HG02981 (cell line): ENCODE data around the gene LUZP2.

ENCODE experiments used
- ATAC-seq: cut with Tn5 transposase; IDR thresholded peaks from one replicate; pipeline ENCODE4 v1.9.1; 2021; ENCODE audit warnings: mild to moderate bottlenecking, moderate library complexity; ENCODE audit not compliant: unreplicated experiment

The LUZP2 gene

DNA sequence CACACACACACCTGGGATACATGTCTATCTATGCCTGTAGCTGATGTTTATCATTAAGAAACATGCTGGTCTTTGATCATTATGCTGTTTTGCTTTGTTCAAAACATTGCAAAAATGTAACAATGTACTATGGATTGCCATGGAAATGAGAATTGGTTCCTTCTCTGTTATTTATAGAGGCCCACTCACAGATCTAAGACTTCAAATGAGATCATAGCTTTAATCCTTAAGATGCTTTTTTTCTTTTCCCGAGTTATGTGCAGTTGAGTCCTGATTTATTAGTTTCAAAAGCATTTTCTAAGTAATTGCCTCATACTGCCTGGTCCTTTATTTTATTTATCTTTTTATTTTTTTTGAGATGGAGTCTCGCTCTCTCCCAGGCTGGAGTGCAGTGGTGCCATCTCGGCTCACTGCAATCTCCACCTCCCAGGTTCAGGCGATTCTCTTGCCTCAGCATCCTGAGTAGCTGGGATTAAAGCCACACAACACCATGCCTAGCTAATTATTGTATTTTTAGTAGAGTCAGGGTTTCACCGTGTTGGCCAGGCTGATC, 131.4 kb downstream of the LUZP2 start:
- ATAC-seq, result no peak

DNA sequence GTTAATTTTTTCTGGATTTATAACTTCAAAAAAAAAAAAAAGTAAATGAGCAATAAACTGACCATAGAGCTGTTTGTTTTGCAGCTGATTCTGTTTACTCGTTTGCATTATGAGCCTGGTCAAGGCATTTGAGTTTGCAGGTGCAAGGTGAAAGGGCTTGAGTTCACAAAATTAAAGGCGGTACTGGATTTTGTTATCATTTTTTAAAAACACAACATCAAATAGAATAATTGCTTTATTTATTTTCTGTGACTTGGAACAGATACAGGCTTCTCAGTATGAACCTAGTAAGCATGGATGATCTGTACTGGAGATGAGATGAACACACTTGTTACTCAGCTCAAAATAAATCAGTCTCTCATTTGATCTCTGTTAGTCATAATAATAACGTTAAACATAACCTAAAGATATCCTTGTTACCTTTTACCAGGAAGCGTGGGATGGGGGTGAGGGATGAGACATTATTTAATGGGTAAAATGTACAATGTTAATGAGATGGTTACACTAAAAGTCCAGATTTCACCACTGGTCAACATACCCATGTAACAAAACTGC, 137.8 kb downstream of the LUZP2 start:
- ATAC-seq, result no peak

DNA sequence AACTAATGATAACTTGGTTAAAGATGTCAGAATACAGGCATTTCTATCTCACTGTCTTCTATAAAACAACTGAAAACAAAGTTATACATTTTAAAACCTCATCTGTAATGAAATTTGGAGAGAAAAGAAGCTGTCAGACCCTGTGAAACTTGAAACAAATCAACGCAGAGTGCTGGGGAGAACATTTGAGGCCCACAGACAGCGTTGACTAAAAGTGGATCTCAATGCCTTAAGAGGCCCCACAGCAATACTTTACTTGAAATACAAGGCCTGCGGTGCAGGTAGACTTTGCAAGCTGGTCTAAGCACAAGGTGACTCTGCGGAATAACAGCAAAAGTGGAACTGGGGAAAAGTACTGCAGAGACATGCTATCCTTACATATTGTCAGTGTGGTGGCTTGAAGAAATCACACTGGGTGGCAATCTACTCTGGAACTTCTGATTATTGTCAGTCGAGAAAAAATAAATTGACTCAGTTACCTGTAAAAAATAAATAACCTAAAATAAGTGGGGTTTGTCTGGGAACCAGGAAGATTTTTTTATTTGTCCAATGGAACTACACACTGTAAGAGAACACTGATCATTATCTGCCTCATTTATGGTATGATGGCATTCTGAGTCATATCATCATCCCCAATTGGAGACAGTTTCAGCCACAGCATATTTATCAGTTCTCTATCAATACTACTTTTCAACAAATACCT, 138.9 kb downstream of the LUZP2 start:
- no peak for ATAC-seq

DNA sequence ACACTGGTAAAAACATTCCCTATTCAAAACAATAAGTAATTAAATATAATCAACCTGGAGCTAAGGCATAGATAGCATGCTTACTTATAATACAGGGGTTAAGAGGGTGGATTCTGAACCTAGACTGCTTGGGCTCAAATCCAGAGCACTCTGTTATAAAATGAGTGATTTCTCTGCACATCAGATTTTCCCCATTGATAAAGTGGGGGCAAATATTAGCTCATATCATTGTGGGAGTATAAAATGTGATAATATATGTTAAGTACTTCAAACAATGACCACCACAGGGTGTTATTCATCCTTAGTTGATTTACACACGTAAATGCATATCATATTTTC, 139.4 kb downstream of the LUZP2 start:
- no peak for ATAC-seq

DNA sequence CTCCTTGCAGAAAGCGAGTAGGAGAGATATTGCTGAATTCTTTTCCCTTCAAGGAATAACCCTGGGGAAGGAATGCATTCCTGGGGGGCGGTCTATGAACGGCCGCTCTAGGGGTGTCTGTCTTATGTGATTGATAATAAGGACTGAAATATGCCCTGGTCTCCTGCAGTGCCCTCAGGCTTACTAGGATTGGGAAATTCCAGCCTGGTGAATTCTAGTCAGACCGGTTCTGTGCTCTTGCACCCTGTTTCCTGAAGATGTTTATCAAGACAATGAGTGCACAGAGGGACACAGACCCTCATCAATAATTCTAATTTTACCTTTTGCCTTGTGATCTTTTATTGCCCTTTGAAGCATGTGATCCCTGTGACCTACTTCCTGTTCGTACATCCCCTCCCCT, 140.7 kb downstream of the LUZP2 start:
- ATAC-seq, result no peak

DNA sequence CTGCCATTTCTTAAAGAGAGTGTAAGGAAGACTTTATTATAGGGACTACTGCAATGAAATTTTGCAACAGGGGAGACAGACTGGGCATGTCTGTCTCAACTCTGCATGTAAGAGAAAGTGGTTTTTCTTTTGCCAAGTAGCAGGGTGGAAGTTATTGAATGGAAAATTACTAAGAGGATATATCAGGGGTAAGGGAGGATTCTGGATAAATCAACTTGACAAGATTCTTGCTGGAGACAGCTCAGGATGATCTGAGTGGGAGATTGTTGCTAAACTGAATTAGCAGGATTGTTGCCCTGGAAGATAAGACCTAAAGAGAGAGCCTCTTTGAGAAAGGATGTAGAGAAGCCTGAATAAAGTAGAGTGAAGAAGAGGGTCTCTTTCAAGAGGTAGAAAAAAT, 145.8 kb downstream of the LUZP2 start:
- ATAC-seq, result no peak

DNA sequence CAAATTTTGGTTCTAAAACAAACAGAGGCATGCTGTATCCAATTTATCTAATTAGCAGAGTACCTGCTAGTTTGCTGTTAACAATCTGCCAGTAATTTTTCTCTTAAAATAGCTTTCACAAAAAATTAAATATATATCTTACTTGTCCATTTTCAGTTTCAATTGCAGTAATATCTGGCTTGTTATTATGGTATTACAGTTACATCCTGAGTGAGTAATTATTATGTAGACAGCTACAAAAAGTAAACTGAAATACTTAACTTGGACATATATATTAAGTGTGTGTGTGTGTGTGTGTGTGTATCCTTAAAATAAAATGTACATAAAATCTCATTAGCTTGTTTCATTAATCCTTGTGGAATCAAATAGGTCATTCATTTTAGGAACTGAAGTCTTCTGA, 148.7 kb downstream of the LUZP2 start:
- ATAC-seq, result no peak

DNA sequence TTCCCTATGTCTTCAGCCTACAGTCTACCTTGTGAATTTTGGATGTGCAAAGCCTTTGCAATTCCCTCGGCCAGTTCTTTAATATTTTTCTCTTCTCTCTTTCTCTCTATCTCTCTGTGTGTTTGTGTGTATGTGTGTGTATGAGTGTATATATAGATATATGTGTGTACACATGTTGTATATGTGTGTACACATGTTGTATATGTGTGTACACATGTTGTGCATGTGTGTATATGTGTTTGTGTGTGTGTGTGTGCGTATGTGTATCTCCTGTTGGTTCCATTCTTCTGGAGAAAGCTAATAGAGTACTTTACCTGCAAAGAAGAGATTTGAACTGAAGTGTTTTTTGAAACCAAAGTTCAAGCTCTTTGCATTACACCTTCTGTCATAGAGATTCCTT, 155.0 kb downstream of the LUZP2 start:
- no peak for ATAC-seq

DNA sequence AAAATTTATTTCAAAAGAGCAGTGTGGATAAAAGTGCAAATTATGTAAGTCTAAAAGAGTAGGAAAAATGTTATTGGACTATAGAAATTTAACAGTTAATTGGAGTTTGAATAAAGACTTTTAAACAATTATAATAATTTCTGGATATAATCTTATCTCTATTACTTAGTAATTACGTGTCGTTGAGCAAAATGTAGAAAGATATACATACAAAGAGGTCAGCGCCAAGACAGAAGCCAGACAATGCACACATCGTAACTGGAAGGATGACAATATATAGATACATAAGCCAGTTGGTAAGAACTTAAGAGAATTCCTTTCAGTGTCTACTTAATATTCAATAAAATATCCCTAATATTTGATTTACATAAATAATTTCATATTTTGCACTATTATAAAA, 157.0 kb downstream of the LUZP2 start:
- ATAC-seq, result no peak

DNA sequence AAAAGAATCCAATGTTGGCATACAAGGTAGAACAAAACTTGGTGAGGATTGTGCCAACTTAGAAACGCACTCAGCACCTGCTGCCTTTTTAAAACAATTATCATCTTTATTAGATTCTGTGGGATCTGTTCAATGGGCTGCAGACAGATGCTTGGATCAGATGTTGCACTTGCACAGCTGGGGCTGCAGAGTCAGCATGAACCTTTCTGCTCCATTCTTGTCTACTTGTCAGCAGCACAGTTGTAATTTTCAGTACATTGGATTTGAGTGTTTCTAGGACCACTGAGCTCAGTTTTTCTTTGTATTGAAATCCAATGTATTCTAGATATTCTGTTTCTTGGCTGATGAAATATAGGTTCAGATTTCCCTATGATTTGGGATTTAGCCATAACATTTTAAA, 164.5 kb downstream of the LUZP2 start:
- ATAC-seq, result no peak

DNA sequence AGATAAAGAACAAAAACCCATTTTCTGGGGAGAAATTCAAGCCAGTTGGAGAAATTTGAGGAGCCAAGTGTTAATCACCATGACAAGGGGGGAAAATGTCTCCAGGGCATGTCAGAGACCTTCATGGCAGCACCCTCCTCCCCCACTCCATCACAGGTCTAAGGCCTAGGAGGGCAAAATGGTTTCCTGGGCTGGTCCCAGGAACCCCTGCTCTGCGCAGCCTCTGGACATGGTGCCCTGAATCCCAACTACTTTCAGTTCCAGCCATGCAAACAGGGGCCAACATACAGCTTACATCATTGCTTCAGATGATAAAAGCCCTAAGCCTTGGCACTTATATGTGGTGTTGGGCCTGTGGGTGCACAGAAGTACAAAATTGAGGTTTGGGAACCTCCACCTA, 167.5 kb downstream of the LUZP2 start:
- ATAC-seq, result no peak

DNA sequence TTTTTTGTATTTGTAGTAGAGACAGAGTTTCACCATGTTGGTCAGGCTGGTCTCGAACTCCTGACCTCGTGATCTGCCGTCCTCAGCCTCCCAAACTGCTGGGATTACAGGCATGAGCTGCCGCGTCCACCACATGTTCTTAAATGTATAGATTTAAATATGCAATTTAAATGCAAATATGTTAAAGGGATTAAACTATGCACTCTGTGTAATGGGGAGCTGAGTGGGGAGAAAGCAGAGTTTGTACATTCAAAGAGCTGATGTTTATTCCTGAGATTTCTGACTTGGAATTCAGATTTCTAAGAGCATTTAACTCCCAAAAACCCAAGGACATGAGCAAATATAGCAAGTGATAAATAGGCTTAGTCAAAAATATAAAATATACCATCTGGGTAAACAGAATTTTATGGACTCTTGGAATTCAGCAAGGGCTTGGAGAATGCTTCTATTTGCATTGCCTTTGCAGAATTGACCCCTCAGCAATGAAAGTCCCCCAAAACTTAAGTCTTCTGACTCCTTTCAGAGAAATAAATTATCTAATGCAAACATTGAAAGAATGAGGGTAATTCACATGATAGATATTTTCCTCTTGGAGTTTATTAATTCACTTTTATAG, 170.6 kb downstream of the LUZP2 start:
- ATAC-seq, result no peak

DNA sequence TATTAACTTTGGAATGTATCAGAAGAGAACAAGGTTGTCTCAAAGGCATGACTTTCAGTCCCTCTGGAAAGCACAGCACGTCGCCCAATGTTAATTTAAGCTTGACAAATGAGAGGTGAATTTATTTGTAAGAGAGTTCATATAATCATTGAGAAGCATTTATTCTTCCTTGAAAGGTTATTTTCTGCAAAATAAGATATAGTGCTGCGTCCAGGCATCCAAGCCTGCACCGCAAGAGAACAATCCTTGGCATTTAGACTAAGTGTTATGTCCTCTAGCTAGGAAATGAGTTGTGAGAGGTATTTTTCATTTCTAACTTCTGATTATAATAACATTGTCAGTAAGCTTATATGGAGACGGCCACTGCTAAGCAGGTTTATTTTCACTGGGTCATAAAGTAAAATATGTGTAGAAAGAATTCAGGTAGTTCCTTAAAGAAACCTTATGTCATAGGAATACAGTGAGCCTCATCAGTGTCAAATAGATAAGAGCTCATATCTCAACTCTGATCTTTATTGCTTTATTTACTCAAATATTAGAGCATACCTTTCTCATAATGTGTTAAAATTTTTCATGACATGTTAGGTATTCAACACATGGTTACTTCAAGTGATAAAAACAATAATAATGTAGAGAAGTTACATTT, 182.0 kb downstream of the LUZP2 start:
- no peak for ATAC-seq

DNA sequence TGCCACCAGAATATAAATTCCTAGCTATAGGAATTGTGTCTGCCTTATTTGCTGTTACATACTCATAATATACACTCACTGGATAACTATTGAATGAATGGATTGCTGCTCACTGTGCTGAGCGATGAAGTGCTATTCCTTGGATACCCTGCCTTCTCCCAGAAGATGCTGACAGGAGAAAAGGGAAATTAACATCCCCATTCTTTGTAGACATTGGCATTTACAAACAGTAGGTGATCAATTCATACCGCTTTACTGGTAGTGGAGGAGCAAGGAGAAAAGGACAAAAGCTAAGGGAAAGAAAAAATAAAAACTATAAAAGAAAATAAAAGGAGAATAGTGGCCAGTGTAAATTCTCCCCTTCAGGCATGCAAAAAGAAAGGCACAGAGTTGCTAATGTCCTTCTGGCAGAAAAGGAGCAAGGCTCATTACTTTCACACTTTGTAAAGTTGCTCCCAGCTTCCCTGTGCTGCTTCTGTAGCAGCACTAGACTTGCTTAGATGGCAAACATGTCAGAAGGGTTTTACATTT, 183.0 kb downstream of the LUZP2 start:
- no peak for ATAC-seq

DNA sequence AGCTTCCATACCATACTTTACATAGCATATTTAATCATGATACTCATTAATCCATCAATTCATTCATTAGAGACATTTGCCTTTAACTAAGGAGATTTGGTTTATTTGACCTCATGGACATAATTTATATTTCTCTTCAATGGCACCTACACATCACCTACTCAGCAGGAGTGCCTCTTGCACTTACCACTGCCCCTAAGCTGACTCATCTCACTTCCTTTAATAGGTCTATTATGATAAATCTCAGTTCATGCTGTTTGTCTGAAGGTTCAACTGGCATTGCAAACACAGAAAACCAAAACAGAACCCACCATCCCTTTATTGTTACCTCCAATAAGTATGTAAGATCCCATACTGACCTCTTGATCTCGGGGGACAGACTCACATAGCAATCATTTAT, 186.7 kb downstream of the LUZP2 start:
- no peak for ATAC-seq

DNA sequence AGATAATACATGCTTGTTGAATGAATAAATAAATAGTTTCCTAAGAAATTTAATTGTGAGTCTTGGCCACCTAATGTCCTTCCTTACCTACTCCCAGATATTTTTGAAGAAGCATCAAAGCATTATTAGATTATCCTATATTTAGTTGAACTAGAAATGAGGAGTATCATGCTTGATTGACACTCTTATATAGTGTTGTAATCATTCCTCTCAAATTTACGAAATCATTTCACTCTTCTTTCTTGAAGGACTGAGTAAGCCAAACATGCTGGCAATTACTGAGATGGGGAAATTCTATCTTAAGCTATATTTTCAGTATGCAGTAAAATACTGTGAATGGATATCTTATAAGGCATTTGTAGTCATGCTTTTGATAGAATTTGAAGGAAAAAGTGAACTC, 189.0 kb downstream of the LUZP2 start:
- ATAC-seq, result no peak

DNA sequence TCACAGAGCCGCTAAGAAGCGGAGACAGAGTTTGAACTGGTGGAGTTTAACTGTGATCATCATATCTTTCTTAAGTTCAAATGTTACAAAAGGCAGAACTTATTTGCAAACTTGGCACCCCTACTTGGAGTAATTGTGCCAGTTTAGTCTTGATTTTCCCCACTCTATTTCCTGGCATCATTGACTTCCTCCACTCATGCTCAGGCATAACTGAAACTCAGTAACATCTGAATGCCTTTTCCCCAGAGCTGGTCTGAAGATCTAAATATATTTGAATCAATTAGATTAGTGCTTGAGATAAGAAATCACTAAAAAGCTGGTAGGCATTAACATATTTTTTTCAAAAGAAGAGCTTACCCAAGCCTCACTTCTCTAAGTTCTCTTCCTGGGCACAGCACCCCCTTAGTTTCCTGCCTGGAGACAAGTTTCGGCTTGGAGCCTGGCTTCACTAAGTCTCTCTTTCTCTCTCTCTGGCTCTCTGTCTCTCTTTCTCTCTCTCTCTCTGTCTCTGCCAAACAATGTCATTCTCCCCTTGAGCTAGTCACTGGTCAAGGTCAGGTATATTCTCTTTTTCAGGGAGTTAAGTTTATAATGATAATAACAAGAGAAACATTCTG, 190.8 kb downstream of the LUZP2 start:
- ATAC-seq, result no peak

DNA sequence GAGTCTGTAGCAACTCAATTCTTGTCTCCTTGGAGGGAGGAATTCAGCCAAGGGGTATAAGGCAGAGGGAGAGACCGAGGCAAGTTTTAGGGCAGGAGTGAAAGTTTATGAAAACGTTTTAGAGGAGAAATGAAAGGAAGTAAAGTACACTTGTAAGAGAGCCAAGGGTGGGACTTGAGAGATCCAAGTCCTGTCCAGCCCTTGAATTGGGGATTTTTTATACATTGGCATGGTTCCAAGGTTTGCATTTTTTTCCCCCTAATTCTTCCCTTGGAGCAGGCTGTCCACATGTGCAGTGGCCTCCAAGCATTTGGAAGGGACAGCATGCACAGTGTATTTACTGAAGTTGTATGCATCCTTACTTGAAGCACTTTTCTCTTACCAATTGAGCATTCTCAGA, 192.1 kb downstream of the LUZP2 start:
- no peak for ATAC-seq

DNA sequence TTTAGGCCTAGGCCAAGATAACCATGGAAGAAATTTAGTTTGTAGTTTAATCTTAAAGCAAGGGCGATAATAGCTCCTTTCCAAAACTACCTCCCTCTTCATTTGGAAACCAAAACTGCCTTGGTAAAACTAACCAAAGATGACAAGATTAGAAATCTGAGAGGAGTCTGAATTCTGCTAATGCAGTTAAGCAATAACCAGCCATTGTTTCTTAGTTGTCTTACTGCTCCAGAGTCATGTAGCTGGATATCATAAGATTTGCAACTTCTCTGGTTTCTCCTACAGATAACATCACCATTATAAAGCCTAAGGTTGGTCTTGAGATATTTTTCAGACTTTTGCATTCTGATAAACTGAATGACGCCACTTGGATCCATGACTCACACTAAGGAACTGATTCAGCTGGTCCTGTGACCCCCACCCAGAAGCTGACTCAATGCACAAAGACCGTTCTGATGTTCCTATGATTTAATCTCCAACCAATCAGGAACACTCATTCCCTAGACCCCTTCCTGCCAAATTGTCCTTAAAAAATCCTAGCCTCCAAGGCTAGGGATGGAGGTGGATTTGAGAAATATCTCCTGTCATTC, 200.8 kb downstream of the LUZP2 start:
- no peak for ATAC-seq

DNA sequence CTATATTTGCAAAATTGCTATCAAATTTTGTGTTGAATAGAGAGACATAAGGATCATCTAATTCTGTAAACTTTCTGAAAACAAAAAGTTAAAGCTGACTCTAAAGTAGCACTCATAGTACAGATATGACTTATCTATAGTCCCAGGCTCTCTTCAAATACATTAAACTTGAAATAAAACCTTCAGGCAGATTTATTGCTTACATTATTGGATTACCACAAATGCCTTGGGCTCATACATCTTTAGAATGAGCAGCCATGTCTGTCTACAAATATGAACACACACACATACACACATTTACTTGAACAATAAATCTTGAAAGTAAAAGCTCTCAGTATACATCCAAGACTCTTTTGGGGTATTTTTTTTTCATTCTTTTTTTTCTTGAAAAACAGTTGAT, 207.9 kb downstream of the LUZP2 start:
- ATAC-seq, result no peak

DNA sequence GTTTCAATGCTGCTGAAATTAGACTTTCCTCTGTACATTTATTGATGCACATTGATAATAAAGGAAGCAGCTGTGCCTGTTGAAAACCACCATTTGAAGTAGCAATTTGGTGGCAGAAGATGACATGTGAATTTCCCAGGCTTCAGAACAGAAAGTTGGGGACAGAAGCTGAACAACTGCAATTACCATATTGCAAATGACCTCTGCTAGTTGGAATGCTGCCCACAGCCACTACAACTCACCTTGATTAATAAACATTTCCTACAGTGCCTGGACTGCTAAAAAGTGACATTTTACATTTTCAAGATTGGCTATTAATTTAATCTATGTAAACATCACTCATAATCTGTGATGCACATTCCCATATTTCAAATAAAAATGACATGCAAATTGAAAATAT, 208.6 kb downstream of the LUZP2 start:
- no peak for ATAC-seq
